Stimulated activated CD8-positive, alpha-beta memory T cell treated with anti-CD3 and anti-CD28 coated beads, Interleukin-4, amount 100 ng/mL, for 48 hours (primary cell): ENCODE results near the gene LAMP5.

ENCODE experiments used
- DNase-seq: peaks from one replicate; pipeline ENCODE4 v3.0.0-alpha.2; 2020

The LAMP5 gene

GRCh38 chr20:9543214-9543613 is 28.8 kb downstream of the LAMP5 start:
- no peak for DNase-seq

GRCh38 chr20:9550283-9550682 is 35.9 kb downstream of the LAMP5 start:
- no peak for DNase-seq

GRCh38 chr20:9550871-9551270 is 36.5 kb downstream of the LAMP5 start:
- DNase-seq, result no peak

GRCh38 chr20:9551808-9552550 is 37.6 kb downstream of the LAMP5 start:
- no peak for DNase-seq

- DNase-seq, result no peak
Measured at GRCh38 chr20:9555781-9556180, 41.4 kb downstream of the LAMP5 start.

GRCh38 chr20:9557411-9557810 is 43.0 kb downstream of the LAMP5 start:
- DNase-seq, result no peak

GRCh38 chr20:9565910-9566550 is 51.6 kb downstream of the LAMP5 start:
- DNase-seq, result no peak

- DNase-seq, result no peak
Measured at GRCh38 chr20:9566977-9567376, 52.6 kb downstream of the LAMP5 start.

- no peak for DNase-seq
Measured at GRCh38 chr20:9570612-9571011, 56.2 kb downstream of the LAMP5 start.

- DNase-seq, result no peak
Measured at GRCh38 chr20:9571783-9572182, 57.4 kb downstream of the LAMP5 start.

- no peak for DNase-seq
Measured at GRCh38 chr20:9572670-9573069, 58.3 kb downstream of the LAMP5 start.

GRCh38 chr20:9573335-9574151 is 59.2 kb downstream of the LAMP5 start:
- DNase-seq, result no peak

GRCh38 chr20:9574181-9574580 is 59.8 kb downstream of the LAMP5 start:
- DNase-seq, result no peak

- DNase-seq, result no peak
Measured at GRCh38 chr20:9574776-9575175, 60.4 kb downstream of the LAMP5 start.

- DNase-seq, result no peak
Measured at GRCh38 chr20:9575836-9576235, 61.4 kb downstream of the LAMP5 start.

GRCh38 chr20:9576695-9577094 is 62.3 kb downstream of the LAMP5 start:
- no peak for DNase-seq

GRCh38 chr20:9577397-9577796 is 63.0 kb downstream of the LAMP5 start:
- DNase-seq, result no peak

- no peak for DNase-seq
Measured at GRCh38 chr20:9578594-9578993, 64.2 kb downstream of the LAMP5 start.
